H1 (cell line): ENCODE results near the gene ASIC2. TPM values are rescaled to one million over a fixed set of nuclear protein-coding genes. Genes with fewer than 3 reads are reported as not detected.

ENCODE experiments used
- CTCF ChIA-PET: fragments of 300-600 bp; sonication (Branson Sonifier 250); formaldehyde crosslinking; loops from one replicate; lab custom pipeline; 2021; ENCODE audit not compliant: partially characterized antibody; lab: Charles Lee
- POLR2A ChIA-PET: fragments of 300-600 bp; sonication (Branson Sonifier 250); formaldehyde crosslinking; loops from one replicate; lab custom pipeline; 2021; ENCODE audit warnings: inconsistent platforms; ENCODE audit not compliant: partially characterized antibody; lab: Charles Lee
- DNase-seq, 2 experiments: peaks; one replicate each; pipeline versions ENCODE4 v3.0.0 to v3.0.0-alpha.2; 2010 to 2022; ENCODE audit warnings: low spot score in 2 of 2, low read depth in 1 of 2, mixed read lengths in 1 of 2
- FAIRE-seq: peaks from 2 replicates; lab custom pipeline; 2011; peaks lifted over from hg19 to GRCh38; lab: Jason Lieb, UNC
- H2AFZ ChIP-seq: 2 replicates; pipeline ENCODE4 v1.8.1; 2012; ENCODE audit warnings: low read length, inconsistent platforms
- H2AK5ac ChIP-seq: 2 replicates; pipeline ENCODE4 v1.6.1; 2013; ENCODE audit warnings: low read depth, low read length
- H2BK120ac ChIP-seq: replicated peaks from 2 replicates; pipeline ENCODE3; 2013; ENCODE audit warnings: low read depth, low read length, inconsistent platforms
- H2BK12ac ChIP-seq: 2 replicates; pipeline ENCODE4 v1.6.1; 2013; ENCODE audit warnings: low read depth, low read length
- H2BK15ac ChIP-seq: 2 replicates; pipeline ENCODE4 v1.6.1; 2013; ENCODE audit warnings: low read length
- H2BK20ac ChIP-seq: 2 replicates; pipeline ENCODE4 v1.6.1; 2013; ENCODE audit warnings: low read length
- H2BK5ac ChIP-seq: 2 replicates; pipeline ENCODE4 v1.6.1; 2013; ENCODE audit warnings: low read depth, low read length
- H3K14ac ChIP-seq: 2 replicates; pipeline ENCODE4 v1.6.1; 2013; ENCODE audit warnings: inconsistent platforms; ENCODE audit not compliant: insufficient read length
- H3K18ac ChIP-seq: 2 replicates; pipeline ENCODE4 v1.6.1; 2013; ENCODE audit warnings: low read length; ENCODE audit errors: extremely low read depth
- H3K23ac ChIP-seq: 2 replicates; pipeline ENCODE4 v1.6.1; 2013; ENCODE audit warnings: inconsistent platforms; ENCODE audit not compliant: insufficient read length
- H3K23me2 ChIP-seq: 2 replicates; pipeline ENCODE4 v1.6.1; 2013; ENCODE audit warnings: low read depth, low read length
- H3K27ac ChIP-seq: 2 replicates; pipeline ENCODE4 v1.6.1; 2011; ENCODE audit warnings: low read depth, low read length, inconsistent platforms
- H3K27me3 ChIP-seq, 4 experiments: replicated peaks in 1 of 4; 1 replicate in 1 of 4; 2 replicates in 3 of 4; pipeline versions ENCODE4 v1.6.1 to v1.8.1; 2011 to 2013; ENCODE audit warnings: low read length in 3 of 4, mild to moderate bottlenecking in 3 of 4, inconsistent platforms in 2 of 4, mixed read lengths in 2 of 4, moderate library complexity in 1 of 4; ENCODE audit not compliant: control insufficient read depth in 3 of 4, insufficient read depth in 3 of 4; ENCODE audit errors: extremely low read depth in 1 of 4
- H3K36me3 ChIP-seq, 4 experiments: 2 replicates each; pipeline versions ENCODE4 v1.6.1 to v1.8.1; 2011 to 2013; ENCODE audit warnings: mild to moderate bottlenecking in 4 of 4, low read length in 3 of 4, moderate library complexity in 2 of 4, control low read depth in 1 of 4, inconsistent platforms in 1 of 4; ENCODE audit not compliant: insufficient read depth in 4 of 4, control insufficient read depth in 2 of 4
- H3K4ac ChIP-seq: replicated peaks from 2 replicates; pipeline ENCODE3; 2013; ENCODE audit warnings: low read length, low read depth, mixed read lengths, inconsistent platforms; ENCODE audit not compliant: insufficient read length
- H3K4me1 ChIP-seq, 4 experiments: replicated peaks in 1 of 4; 1 replicate in 1 of 4; 2 replicates in 3 of 4; pipeline versions ENCODE4 v1.6.1 to v1.8.1; 2011 to 2013; ENCODE audit warnings: low read length in 3 of 4, inconsistent platforms in 2 of 4, mixed read lengths in 1 of 4; ENCODE audit not compliant: insufficient read depth in 4 of 4, control insufficient read depth in 3 of 4
- H3K4me2 ChIP-seq, 2 experiments: 2 replicates each; pipeline versions ENCODE4 v1.6.1 to v1.8.1; 2011 to 2013; ENCODE audit warnings: low read depth in 2 of 2, low read length in 2 of 2, control low read depth in 1 of 2, inconsistent platforms in 1 of 2, mild to moderate bottlenecking in 1 of 2; ENCODE audit not compliant: insufficient read depth in 1 of 2
- H3K4me3 ChIP-seq, 4 experiments: fragments of 200-600, 300-600 bp in 1 of 4; sonication (generic), shearing (Covaris generic), sonication (Bioruptor Twin) in 1 of 4; 2 replicates each; pipeline versions ENCODE4 v1.5.1 to v1.8.1; 2011 to 2016; ENCODE audit warnings: low read length in 4 of 4, low read depth in 3 of 4, control low read depth in 2 of 4, inconsistent platforms in 2 of 4, mild to moderate bottlenecking in 2 of 4, mixed read lengths in 1 of 4, moderate library complexity in 1 of 4; ENCODE audit not compliant: insufficient read depth in 2 of 4; ENCODE audit errors: extremely low read depth in 1 of 4
- H3K56ac ChIP-seq: replicated peaks from 2 replicates; pipeline ENCODE3; 2013; ENCODE audit warnings: low read depth, mild to moderate bottlenecking, mixed read lengths, low read length, inconsistent platforms; ENCODE audit not compliant: insufficient read length
- H3K79me1 ChIP-seq: 2 replicates; pipeline ENCODE4 v1.6.1; 2013; ENCODE audit warnings: low read depth, low read length, control low read depth
- H3K79me2 ChIP-seq, 2 experiments: 2 replicates each; pipeline versions ENCODE4 v1.6.1 to v1.8.1; 2012 to 2013; ENCODE audit warnings: low read length in 2 of 2, mild to moderate bottlenecking in 2 of 2, inconsistent platforms in 1 of 2; ENCODE audit not compliant: insufficient read depth in 2 of 2, control insufficient read depth in 1 of 2
- H3K9ac ChIP-seq, 4 experiments: replicated peaks in 1 of 4; 1 replicate in 1 of 4; 2 replicates in 3 of 4; pipeline versions ENCODE4 v1.6.1 to v1.8.1; 2011 to 2013; ENCODE audit warnings: low read depth in 3 of 4, low read length in 3 of 4, control low read depth in 2 of 4, mild to moderate bottlenecking in 2 of 4, moderate library complexity in 2 of 4, inconsistent platforms in 1 of 4; ENCODE audit errors: extremely low read depth in 1 of 4
- H3K9me3 ChIP-seq, 2 experiments: 2 replicates each; pipeline versions ENCODE4 v1.6.1 to v1.8.1; 2012 to 2013; ENCODE audit warnings: mild to moderate bottlenecking in 2 of 2, moderate library complexity in 2 of 2, control low read depth in 1 of 2, inconsistent platforms in 1 of 2, low read depth in 1 of 2, low read length in 1 of 2, mixed read lengths in 1 of 2; ENCODE audit not compliant: insufficient read depth in 2 of 2
- H4K20me1 ChIP-seq, 2 experiments: replicated peaks in 1 of 2; 2 replicates each; pipeline versions ENCODE3 to v1.8.1; 2011 to 2013; ENCODE audit warnings: inconsistent platforms in 2 of 2, low read length in 2 of 2, mild to moderate bottlenecking in 1 of 2; ENCODE audit not compliant: insufficient read depth in 2 of 2, control insufficient read depth in 1 of 2
- H4K5ac ChIP-seq: 2 replicates; pipeline ENCODE4 v1.6.1; 2013; ENCODE audit warnings: low read length, low read depth, mixed read lengths, inconsistent platforms; ENCODE audit not compliant: insufficient read length
- H4K8ac ChIP-seq: 2 replicates; pipeline ENCODE4 v1.8.0; 2013; ENCODE audit warnings: mild to moderate bottlenecking, moderate library complexity, low read length, inconsistent platforms; ENCODE audit not compliant: insufficient read depth; ENCODE audit errors: extremely low read depth
- H4K91ac ChIP-seq: replicated peaks from 2 replicates; pipeline ENCODE3; 2013; ENCODE audit warnings: low read length, mixed read lengths, inconsistent platforms; ENCODE audit not compliant: insufficient read length
- EGR1 ChIP-seq: IDR thresholded peaks from 2 replicates; pipeline ENCODE4 v1.6.1; 2011; ENCODE audit warnings: low read depth, low read length, borderline replicate concordance
- GABPA ChIP-seq: IDR thresholded peaks from 2 replicates; pipeline ENCODE4 v1.6.1; 2011; ENCODE audit warnings: mild to moderate bottlenecking, low read length, moderate library complexity, borderline replicate concordance; ENCODE audit not compliant: insufficient read depth
- KDM4A ChIP-seq: IDR thresholded peaks from one replicate; pipeline ENCODE4 v1.7.1; 2012; ENCODE audit warnings: low read depth, mild to moderate bottlenecking, moderate library complexity, low read length, inconsistent platforms; ENCODE audit not compliant: severe bottlenecking
- MAFK ChIP-seq: IDR thresholded peaks from 2 replicates; pipeline ENCODE4 v1.6.1; 2012; ENCODE audit warnings: low read depth, mild to moderate bottlenecking, improper control_type of control experiment, low read length
- NANOG ChIP-seq: IDR thresholded peaks from 2 replicates; pipeline ENCODE4 v1.6.1; 2011; ENCODE audit warnings: low read length, low read depth, mild to moderate bottlenecking, inconsistent platforms; ENCODE audit not compliant: insufficient read depth, poor library complexity, severe bottlenecking
- PHF8 ChIP-seq: fragments of 200-600 bp; sonication (generic); conservative IDR thresholded peaks from 2 replicates; pipeline ENCODE4 v1.7.1; 2012; ENCODE audit warnings: low read depth, mild to moderate bottlenecking, inconsistent platforms, low read length, moderate library complexity
- POLR2A ChIP-seq, 2 experiments: IDR thresholded peaks; 1 replicate in 1 of 2; 2 replicates in 1 of 2; pipeline ENCODE4 v1.6.1; 2011; ENCODE audit warnings: low read depth in 2 of 2, low read length in 2 of 2, mild to moderate bottlenecking in 2 of 2; ENCODE audit errors: control extremely low read depth in 1 of 2
- RFX5 ChIP-seq: IDR thresholded peaks from 2 replicates; pipeline ENCODE4 v1.6.1; 2011; ENCODE audit warnings: low read depth, low read length, improper control_type of control experiment, borderline replicate concordance
- WGBS, 2 experiments: shearing (Covaris generic) in 1 of 2; methylation state at CpG; one replicate each; pipeline versions ENCODE4 v1.1.6 to v1.1.7; 2013 to 2015; ENCODE audit warnings: low lambda C conversion rate in 2 of 2, mixed read lengths in 2 of 2, inconsistent platforms in 1 of 2, low coverage in 1 of 2, missing lambda C conversion rate in 1 of 2; ENCODE audit not compliant: insufficient replicate concordance in 2 of 2, insufficient coverage in 1 of 2, insufficient read length in 1 of 2; ENCODE audit errors: extremely low coverage in 1 of 2, missing lambda C conversion rate in 1 of 2; 5-methylcytosine and 5-hydroxymethylcytosine counted together
- polyA plus RNA-seq, 7 experiments: library from polyadenylated mRNA; depleted of rRNA in 3 of 7; stranded (reverse) in 5 of 7; unstranded in 2 of 7; fragments of >200 nt in 5 of 7; fragments of 200-250 nt in 2 of 7; gene quantifications; 1 replicate in 5 of 7; 2 replicates in 1 of 7; 4 replicates in 1 of 7; pipeline versions ENCODE4 v1.2.1 to v1.2.3, GENCODE V29; 2011 to 2013; ENCODE audit warnings: missing spikeins in 2 of 7, mixed read lengths in 2 of 7
- total RNA-seq: library from RNA; stranded (reverse); fragmentation: NEBNext Ultra II Directional; extraction: Animal tissue kit (Norgen Biotek cat#: 25700); gene quantifications from 2 replicates; pipeline ENCODE4 v1.2.1, GENCODE V29; 2021
- TF ChIP-seq, protein P1 (sequence below): IDR thresholded peaks from 2 replicates; pipeline ENCODE4 v1.6.1; 2011; ENCODE audit warnings: low read length, improper control_type of control experiment

Gene ASIC2
- total and polyA plus RNA-seq, 2 of the 8 experiments (the other 6 are each of a cell fraction or from before 2014, with no cell fraction given) = 0.86 to 1.2 TPM

DNA sequence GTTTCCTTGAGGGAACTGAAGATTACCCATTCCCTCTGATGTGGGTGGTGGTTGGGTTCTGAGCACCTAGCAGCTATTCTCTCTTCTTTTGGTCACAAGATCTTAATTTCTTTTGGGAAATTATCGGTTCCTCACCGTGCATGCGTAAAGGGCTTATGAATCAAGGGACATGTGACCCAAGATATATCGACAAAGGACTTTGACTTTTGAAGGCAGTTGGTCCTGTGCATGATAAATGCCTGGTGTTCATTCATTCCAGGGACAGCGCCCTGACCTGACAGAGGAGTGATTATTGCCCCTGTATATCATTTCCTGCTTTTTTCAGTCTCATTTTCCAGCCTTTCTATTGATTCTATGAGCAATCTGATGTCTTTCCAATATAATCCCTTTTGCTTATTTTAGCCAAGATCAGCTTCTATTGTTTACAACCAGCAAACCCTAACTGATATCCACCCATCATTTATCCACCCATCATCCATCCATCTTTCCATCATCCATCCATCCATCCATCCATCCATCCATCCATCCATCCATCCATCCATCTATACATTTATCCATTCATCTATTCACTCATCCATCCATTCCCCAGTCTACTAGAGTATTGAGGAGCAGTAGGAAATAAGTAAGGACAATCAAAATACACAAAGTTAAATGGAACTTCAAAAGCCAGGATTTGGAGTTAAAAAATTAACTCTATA, 25.1 kb downstream of the ASIC2 start:
- Histone ChIP-seq H4K91ac (no peak overlapping the region), H2BK20ac (no peak overlapping the region), H3K18ac (no peak overlapping the region), H2BK15ac (no peak overlapping the region), H4K5ac (no peak overlapping the region), H4K20me1 (peaks cover 0 to 1% of the 10 kb centered on the region in 2 experiments), H3K9me3 (no peaks in the 10 kb centered on the region), H3K23me2 (peaks cover 2% of the 10 kb centered on the region; the same call in 1 of the 2 replicates), H3K23ac (no peak overlapping the region), H2AK5ac (no peak overlapping the region), H3K79me2 (no peaks in the 10 kb centered on the region), H3K79me1 (no peaks in the 10 kb centered on the region), H2BK5ac (no peak overlapping the region), H3K4me3 (no peak overlapping the region), H3K27me3 (no peaks in the 10 kb centered on the region; a peak in 1 of 7 replicates), H3K14ac (no peak overlapping the region), H2BK120ac (no peak overlapping the region), H2AFZ (no peak overlapping the region), H3K56ac (peak overlapping the region; percentile 85), H3K4me2 (no peak overlapping the region), H3K27ac (no peak overlapping the region), H3K4me1 (no peaks in the 10 kb centered on the region), H2BK12ac (no peak overlapping the region), H3K36me3 (no peaks in the 10 kb centered on the region), H3K9ac (no peak overlapping the region), H3K4ac (no peak overlapping the region), H4K8ac (no peak overlapping the region)
- no peak for DNase-seq
- ChIA-PET CTCF (no interaction called here), POLR2A (no interaction called here)
- FAIRE-seq = no peak
- TF ChIP-seq KDM4A = no peak
- no peak for TF ChIP-seq NANOG
- no peak for TF ChIP-seq POLR2A (IDR thresholded peaks at IDR 0.05; ENCODE audit: control extremely low read depth in 1 of 2, low read depth in 2 of 2, low read length in 2 of 2)
- no peak for TF ChIP-seq MAFK
- TF ChIP-seq, protein P1, sequence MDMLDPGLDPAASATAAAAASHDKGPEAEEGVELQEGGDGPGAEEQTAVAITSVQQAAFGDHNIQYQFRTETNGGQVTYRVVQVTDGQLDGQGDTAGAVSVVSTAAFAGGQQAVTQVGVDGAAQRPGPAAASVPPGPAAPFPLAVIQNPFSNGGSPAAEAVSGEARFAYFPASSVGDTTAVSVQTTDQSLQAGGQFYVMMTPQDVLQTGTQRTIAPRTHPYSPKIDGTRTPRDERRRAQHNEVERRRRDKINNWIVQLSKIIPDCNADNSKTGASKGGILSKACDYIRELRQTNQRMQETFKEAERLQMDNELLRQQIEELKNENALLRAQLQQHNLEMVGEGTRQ = no peak
- TF ChIP-seq RFX5 = no peak
- no peak for TF ChIP-seq EGR1
- TF ChIP-seq GABPA = no peak
- TF ChIP-seq PHF8 = no peak
- TF ChIP-seq, all 59 proteins: peak for 0
- WGBS, 2 experiments = 95% methylated on average over 5 of the region's 5 CpGs; no CpG with 5 or more reads in 1 of the 2 experiments
